H9 (cell line): ENCODE data around the gene OVOL3. TPM values are rescaled to one million over a fixed set of nuclear protein-coding genes. Genes with fewer than 3 reads are reported as not detected.

Experiments
- DNase-seq: peaks from one replicate; pipeline ENCODE4 v3.0.0-alpha.2; 2017
- H2AFZ ChIP-seq: one replicate; pipeline ENCODE4 v1.6.1; 2013; ENCODE audit warnings: mild to moderate bottlenecking, low read length, control low read depth, moderate library complexity
- H2AK5ac ChIP-seq: 2 replicates; pipeline ENCODE4 v1.6.1; 2013; ENCODE audit warnings: low read length, control low read depth, mixed read lengths; ENCODE audit not compliant: insufficient read length
- H2BK120ac ChIP-seq: one replicate; pipeline ENCODE4 v1.6.1; 2013; ENCODE audit warnings: low read depth, mild to moderate bottlenecking, low read length, control low read depth, inconsistent platforms; ENCODE audit not compliant: poor library complexity, severe bottlenecking
- H2BK12ac ChIP-seq: 2 replicates; pipeline ENCODE4 v1.6.1; 2013; ENCODE audit warnings: low read length, control low read depth, mixed read lengths, low read depth; ENCODE audit not compliant: insufficient read length
- H2BK15ac ChIP-seq: 2 replicates; pipeline ENCODE4 v1.6.1; 2013; ENCODE audit warnings: low read depth, low read length, control low read depth
- H2BK20ac ChIP-seq: one replicate; pipeline ENCODE4 v1.6.1; 2013; ENCODE audit warnings: low read depth, mild to moderate bottlenecking, low read length, control low read depth, inconsistent platforms; ENCODE audit not compliant: poor library complexity, severe bottlenecking
- H2BK5ac ChIP-seq: 2 replicates; pipeline ENCODE4 v1.6.1; 2013; ENCODE audit warnings: low read length, control low read depth, mixed read lengths; ENCODE audit not compliant: insufficient read length
- H3K14ac ChIP-seq: 2 replicates; pipeline ENCODE4 v1.6.1; 2013; ENCODE audit warnings: low read length, control low read depth; ENCODE audit not compliant: insufficient read depth
- H3K18ac ChIP-seq: 2 replicates; pipeline ENCODE4 v1.6.1; 2013; ENCODE audit warnings: low read depth, mild to moderate bottlenecking, mixed read lengths, low read length, control low read depth; ENCODE audit not compliant: insufficient read length
- H3K23ac ChIP-seq: 2 replicates; pipeline ENCODE4 v1.6.1; 2013; ENCODE audit warnings: low read length, control low read depth, mixed read lengths, low read depth; ENCODE audit not compliant: insufficient read length
- H3K23me2 ChIP-seq: 2 replicates; pipeline ENCODE4 v1.6.1; 2013; ENCODE audit warnings: low read depth, mild to moderate bottlenecking, mixed read lengths, low read length, control low read depth; ENCODE audit not compliant: insufficient read length, poor library complexity, severe bottlenecking
- H3K27ac ChIP-seq: 2 replicates; pipeline ENCODE4 v1.5.1; 2013; ENCODE audit warnings: low read length, control low read depth, mixed read lengths, low read depth; ENCODE audit not compliant: insufficient read length
- H3K27me3 ChIP-seq: 2 replicates; pipeline ENCODE4 v1.6.1; 2013; ENCODE audit warnings: low read length, control low read depth, inconsistent platforms; ENCODE audit not compliant: insufficient read depth
- H3K4ac ChIP-seq: 2 replicates; pipeline ENCODE4 v1.6.1; 2013; ENCODE audit warnings: low read depth, mild to moderate bottlenecking, control low read depth, inconsistent platforms, low read length, moderate library complexity
- H3K4me1 ChIP-seq: 2 replicates; pipeline ENCODE4 v1.6.1; 2013; ENCODE audit warnings: low read length, control low read depth, inconsistent platforms; ENCODE audit not compliant: insufficient read depth
- H3K4me2 ChIP-seq: 2 replicates; pipeline ENCODE4 v1.6.1; 2013; ENCODE audit warnings: low read length, control low read depth, mixed read lengths; ENCODE audit not compliant: insufficient read length, insufficient read depth
- H3K56ac ChIP-seq: 2 replicates; pipeline ENCODE4 v1.6.1; 2013; ENCODE audit warnings: low read depth, mild to moderate bottlenecking, mixed read lengths, low read length, control low read depth; ENCODE audit not compliant: insufficient read length
- H3K79me1 ChIP-seq: 2 replicates; pipeline ENCODE4 v1.6.1; 2013; ENCODE audit warnings: low read depth, mild to moderate bottlenecking, moderate library complexity, low read length, control low read depth, inconsistent platforms; ENCODE audit not compliant: insufficient read depth, poor library complexity, severe bottlenecking
- H3K79me2 ChIP-seq: 2 replicates; pipeline ENCODE4 v1.6.1; 2013; ENCODE audit warnings: low read length, control low read depth, inconsistent platforms; ENCODE audit not compliant: insufficient read depth
- H3K9ac ChIP-seq: 2 replicates; pipeline ENCODE4 v1.6.1; 2013; ENCODE audit warnings: low read length, control low read depth, mixed read lengths; ENCODE audit not compliant: insufficient read length; ENCODE audit errors: extremely low read depth
- H3K9me3 ChIP-seq: one replicate; pipeline ENCODE4 v1.6.1; 2013; ENCODE audit warnings: low read depth, low read length, inconsistent platforms; ENCODE audit not compliant: control insufficient read depth
- H3T11ph ChIP-seq: one replicate; pipeline ENCODE4 v1.6.1; 2013; ENCODE audit warnings: mild to moderate bottlenecking, low read length, control low read depth, inconsistent platforms
- H4K20me1 ChIP-seq: one replicate; pipeline ENCODE4 v1.6.1; 2013; ENCODE audit not compliant: control insufficient read depth, insufficient read length, insufficient read depth
- H4K5ac ChIP-seq: 2 replicates; pipeline ENCODE4 v1.6.1; 2013; ENCODE audit warnings: low read depth, mild to moderate bottlenecking, mixed read lengths, low read length, control low read depth; ENCODE audit not compliant: insufficient read length
- H4K8ac ChIP-seq: replicated peaks from 2 replicates; pipeline ENCODE4 v1.6.1; 2013; ENCODE audit warnings: low read length, control low read depth, mixed read lengths, low read depth; ENCODE audit not compliant: insufficient read length
- H4K91ac ChIP-seq: 2 replicates; pipeline ENCODE4 v1.6.1; 2013; ENCODE audit warnings: low read depth, mild to moderate bottlenecking, moderate library complexity, mixed read lengths, low read length, control low read depth; ENCODE audit not compliant: insufficient read length
- H3K27ac Mint-ChIP-seq, 3 experiments: 2 replicates in 2 of 3; 3 replicates in 1 of 3; pipeline ENCODE4 v1.8.0; 2020 to 2021; ENCODE audit warnings: mixed read lengths in 3 of 3, mild to moderate bottlenecking in 1 of 3, moderate library complexity in 1 of 3
- H3K27me3 Mint-ChIP-seq: 2 replicates; pipeline ENCODE4 v1.8.0; 2021; ENCODE audit warnings: low read depth, mild to moderate bottlenecking, moderate library complexity, mixed read lengths
- H3K36me3 Mint-ChIP-seq, 3 experiments: 2 replicates in 2 of 3; 3 replicates in 1 of 3; pipeline ENCODE4 v1.8.0; 2020 to 2021; ENCODE audit warnings: low read depth in 3 of 3, mixed read lengths in 3 of 3; ENCODE audit not compliant: insufficient read depth in 1 of 3
- H3K4me1 Mint-ChIP-seq, 2 experiments: 2 replicates each; pipeline ENCODE4 v1.8.0; 2020; ENCODE audit warnings: mixed read lengths in 2 of 2
- H3K4me3 Mint-ChIP-seq, 2 experiments: 2 replicates in 1 of 2; 3 replicates in 1 of 2; pipeline ENCODE4 v1.8.0; 2020 to 2021; ENCODE audit warnings: mild to moderate bottlenecking in 2 of 2, mixed read lengths in 2 of 2, moderate library complexity in 1 of 2
- H3K9me3 Mint-ChIP-seq, 2 experiments: 2 replicates in 1 of 2; 3 replicates in 1 of 2; pipeline ENCODE4 v1.8.0; 2020; ENCODE audit warnings: mild to moderate bottlenecking in 2 of 2, mixed read lengths in 2 of 2, moderate library complexity in 1 of 2
- WGBS: extraction: QIAGEN DNeasy Blood & Tissue Kit; methylation state at CpG from one replicate; pipeline ENCODE4 v1.1.7; 2013; ENCODE audit warnings: missing lambda C conversion rate, low lambda C conversion rate, mixed read lengths; ENCODE audit not compliant: insufficient read length; ENCODE audit errors: extremely low coverage; 5-methylcytosine and 5-hydroxymethylcytosine counted together
- total RNA-seq: library from RNA; stranded (reverse); gene quantifications from 2 replicates; pipeline ENCODE4 v1.2.1, GENCODE V29; 2021
- TF ChIP-seq, protein P1 (sequence below): fragments of 200-600 bp; sonication (generic); conservative IDR thresholded peaks from 3 replicates; pipeline ENCODE4 v1.8.0; 2021; ENCODE audit warnings: antibody characterized with exemption, mild to moderate bottlenecking

The OVOL3 gene
- total RNA-seq, 1 experiment from 2014 or later: not detected

- H3K4me1 Mint-ChIP-seq: peaks cover 6 to 8% of the 10 kb centered on the region in 2 experiments
- no peaks in the 10 kb centered on the region for H3K79me2 ChIP-seq
- no CpG with 5 or more reads among the region's 9 CpGs for WGBS
Measured at GRCh38 chr19:36125557-36125956, 14.6 kb downstream of the OVOL3 start.

More at GRCh38 chr19:36125557-36125956, 14.6 kb downstream of the OVOL3 start:
- Mint-ChIP-seq H3K27ac (no peak overlapping the region; a peak in 1 of 7 replicates), H3K27me3 (no peaks in the 10 kb centered on the region), H3K4me3 (no peak overlapping the region), H3K9me3 (no peaks in the 10 kb centered on the region), H3K36me3 (peaks cover 20 to 40% (median 40%) of the 10 kb centered on the region in 3 experiments)
- Histone ChIP-seq H3K23me2 (peaks cover 4% of the 10 kb centered on the region), H3K56ac (no peak overlapping the region), H4K8ac (no peak overlapping the region), H4K91ac (no peak overlapping the region), H3K14ac (no peak overlapping the region), H2AK5ac (no peak overlapping the region), H3K27ac (no peak overlapping the region), H3K4ac (no peak overlapping the region), H4K20me1 (no peaks in the 10 kb centered on the region), H2BK12ac (no peak overlapping the region), H2BK20ac (no peak overlapping the region), H2BK120ac (no peak overlapping the region), H2AFZ (no peak overlapping the region), H4K5ac (no peak overlapping the region), H3K9me3 (no peaks in the 10 kb centered on the region), H3K4me2 (no peak overlapping the region), H3K79me1 (no peaks in the 10 kb centered on the region), H3K27me3 (no peaks in the 10 kb centered on the region), H2BK5ac (no peak overlapping the region), H3T11ph (no peak overlapping the region), H3K9ac (no peak overlapping the region), H2BK15ac (no peak overlapping the region), H3K23ac (no peak overlapping the region), H3K18ac (no peak overlapping the region), H3K4me1 (no peaks in the 10 kb centered on the region)
- DNase-seq: no peak
- TF ChIP-seq, protein P1, sequence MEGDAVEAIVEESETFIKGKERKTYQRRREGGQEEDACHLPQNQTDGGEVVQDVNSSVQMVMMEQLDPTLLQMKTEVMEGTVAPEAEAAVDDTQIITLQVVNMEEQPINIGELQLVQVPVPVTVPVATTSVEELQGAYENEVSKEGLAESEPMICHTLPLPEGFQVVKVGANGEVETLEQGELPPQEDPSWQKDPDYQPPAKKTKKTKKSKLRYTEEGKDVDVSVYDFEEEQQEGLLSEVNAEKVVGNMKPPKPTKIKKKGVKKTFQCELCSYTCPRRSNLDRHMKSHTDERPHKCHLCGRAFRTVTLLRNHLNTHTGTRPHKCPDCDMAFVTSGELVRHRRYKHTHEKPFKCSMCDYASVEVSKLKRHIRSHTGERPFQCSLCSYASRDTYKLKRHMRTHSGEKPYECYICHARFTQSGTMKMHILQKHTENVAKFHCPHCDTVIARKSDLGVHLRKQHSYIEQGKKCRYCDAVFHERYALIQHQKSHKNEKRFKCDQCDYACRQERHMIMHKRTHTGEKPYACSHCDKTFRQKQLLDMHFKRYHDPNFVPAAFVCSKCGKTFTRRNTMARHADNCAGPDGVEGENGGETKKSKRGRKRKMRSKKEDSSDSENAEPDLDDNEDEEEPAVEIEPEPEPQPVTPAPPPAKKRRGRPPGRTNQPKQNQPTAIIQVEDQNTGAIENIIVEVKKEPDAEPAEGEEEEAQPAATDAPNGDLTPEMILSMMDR: no peak
